Heart left ventricle (tissue), 13 donors: ENCODE results near the gene QSOX1.

Experiments used
- CTCF ChIP-seq, 12 donors: fragments of 200-600 bp; sonication (generic) in 4 of 12; IDR thresholded peaks; one replicate each; pipeline versions ENCODE4 v1.5.0 to v1.8.0; 2018 to 2022; ENCODE audit warnings: antibody characterized with exemption in 12 of 12, mild to moderate bottlenecking in 5 of 12
- POLR2A ChIP-seq, 2 donors: fragments of 450-650 bp; IDR thresholded peaks; one replicate each; pipeline ENCODE4 v1.6.1; 2017; ENCODE audit warnings: antibody characterized with exemption in 2 of 2, mild to moderate bottlenecking in 2 of 2, moderate library complexity in 2 of 2
- donor health status: ischemic (EF 13 %, LVEDD 7.1; RV severe dilation, severe dysfunction).
- donor health status: DM: no; HTN: yes; CAD: no.
- donor health status: DM: no; HTN: no; CAD: no.
- donor health status: ischemic (EF 25% LVEDD 6.9; RV normal size, moderate dysfunction).
- donor health status: ischemic (EF 25% LVEDD 5.7; RV mildly dilated, moderate dysfunction).
- donor health status: ischemic (EF 35%, LVEDD 5.7; RV mildly dilated, moderate dysfunction).
- donor health status: nonischemic (EF 11% LVEDD 7.7; RV severe dilation, severe dysfunction).
- donor health status: DM: yes; HTN: yes; CAD: no.
- donor health status: PGD.
- donor health status: ischemic (EF 29% LVEDD 5.4; RV normal size, mild dysfunction).
- donor health status: nonischemic (EF 23%, LVEDD 6.1; RV moderate dilation, normal function).

- no peak for TF ChIP-seq CTCF (IDR thresholded peaks at IDR 0.05)
- no peak for TF ChIP-seq POLR2A (IDR thresholded peaks at IDR 0.05)
These were observed 42.6 kb downstream of the QSOX1 start for GRCh38 chr1:180197231-180197630.
